Raji (cell line): ENCODE results near the gene PHC2.
A peak's percentile ranks its signal among the peaks of the same experiment; 100 is the strongest.

ENCODE experiments used
- POLR2A ChIP-seq: IDR thresholded peaks from 2 replicates; pipeline ENCODE4 v1.6.1; 2011; ENCODE audit warnings: low read depth, low read length, control low read depth; ENCODE audit not compliant: insufficient read depth

PHC2 gene

GRCh38 chr1:33430692-33431593, at the start of gene PHC2:
Gene PHC2, minus strand, starts transcription at chr1:33431095. Its CDS starts 55,556 bp downstream, at chr1:33375539.
- no peak for TF ChIP-seq POLR2A

GRCh38 chr1:33477451-33477850, 46.6 kb upstream of the PHC2 start:
- TF ChIP-seq POLR2A, result no peak

DNA sequence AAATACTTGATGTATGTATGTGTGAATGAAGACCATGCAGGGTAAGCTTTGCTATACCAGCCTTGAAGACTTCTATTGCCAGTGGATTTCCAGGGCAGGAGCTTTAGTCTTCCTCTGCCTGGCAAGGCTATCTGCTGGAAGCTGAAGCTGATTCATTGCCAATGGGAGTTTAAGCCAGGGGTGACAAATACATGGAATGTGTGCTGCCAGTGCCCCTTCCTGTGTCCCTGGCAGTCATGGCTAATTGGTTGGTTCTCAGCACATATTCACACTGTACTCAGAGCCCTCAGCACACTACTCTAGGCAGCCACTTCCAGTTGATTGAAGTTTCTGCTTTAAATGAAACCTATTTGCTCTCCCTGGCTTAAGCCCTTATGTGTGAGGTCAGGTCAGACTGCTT, 43.0 kb upstream of the PHC2 start:
- no peak for TF ChIP-seq POLR2A

GRCh38 chr1:33472269-33472980, 41.5 kb upstream of the PHC2 start, which contains the start of gene ZSCAN20:
Gene ZSCAN20, plus strand, starts transcription at chr1:33472645. Its CDS starts 6,644 bp downstream, at chr1:33479289.
- TF ChIP-seq POLR2A, result peak; percentile 58

GRCh38 chr1:33471416-33471815, 40.5 kb upstream of the PHC2 start:
- no peak for TF ChIP-seq POLR2A

DNA sequence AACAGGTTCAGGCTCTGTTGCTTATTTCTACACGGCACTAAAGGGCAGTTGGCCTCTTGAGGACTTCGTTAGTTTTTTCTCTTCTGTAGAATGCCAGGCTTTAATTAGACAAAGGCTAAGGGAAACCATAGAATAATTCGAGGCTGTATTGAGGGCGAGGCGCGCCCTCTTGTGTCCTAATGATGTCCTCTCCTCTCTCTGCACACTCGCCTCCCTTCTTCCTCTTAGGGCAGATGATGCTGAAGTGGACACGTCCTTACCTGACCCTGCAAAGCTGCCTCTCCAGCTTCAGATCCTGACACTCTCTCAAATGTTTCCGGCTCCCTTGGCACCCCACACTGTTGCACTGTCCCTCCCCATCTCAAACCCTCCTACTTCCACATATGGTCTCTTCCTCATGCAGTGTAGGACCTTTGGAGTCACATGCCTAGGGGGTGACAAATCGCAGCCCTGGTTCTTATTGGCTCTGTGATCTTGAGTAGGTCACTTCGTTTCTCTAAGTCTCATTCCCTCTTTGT, 39.7 kb upstream of the PHC2 start:
- no peak for TF ChIP-seq POLR2A

GRCh38 chr1:33469691-33470090, 38.8 kb upstream of the PHC2 start:
- no peak for TF ChIP-seq POLR2A

DNA sequence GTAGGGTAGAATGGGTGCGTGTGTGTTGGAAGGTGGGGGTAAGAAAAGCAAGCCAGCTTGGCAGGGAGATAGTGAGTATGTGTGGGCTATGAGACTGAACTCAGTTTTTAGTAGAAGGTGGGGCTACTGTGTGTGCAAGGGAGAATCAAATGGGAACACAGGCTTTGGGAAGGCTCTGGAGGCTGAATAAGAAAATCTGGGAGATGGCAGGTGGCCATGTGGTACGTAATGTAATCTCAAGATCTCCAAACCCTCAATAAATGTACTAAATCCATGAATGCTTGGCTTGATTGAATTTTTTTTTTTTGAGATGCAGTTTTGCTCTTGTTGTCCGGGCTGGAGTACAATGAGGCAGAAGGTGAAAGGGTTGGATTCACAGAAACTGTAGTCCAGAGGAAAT, 38.1 kb upstream of the PHC2 start:
- no peak for TF ChIP-seq POLR2A

DNA sequence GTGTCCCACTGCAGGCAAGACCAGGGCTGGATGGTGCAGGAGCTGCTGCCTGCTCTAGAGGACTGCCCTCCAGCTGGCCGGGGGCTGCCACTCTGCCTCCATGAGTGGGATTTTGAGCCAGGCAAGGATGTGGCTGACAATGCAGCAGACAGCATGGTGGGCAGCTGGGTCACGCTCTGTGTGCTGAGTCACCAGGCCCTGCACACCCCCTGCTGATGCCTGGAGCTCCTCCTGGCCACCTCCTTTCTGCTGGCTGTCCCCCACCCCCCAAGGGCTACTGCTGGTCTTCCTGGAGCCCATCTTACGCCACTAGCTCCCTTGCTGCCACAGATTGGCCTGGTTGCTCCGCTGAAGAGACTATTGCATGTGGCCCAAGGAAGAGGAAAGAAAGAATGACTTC, 37.6 kb upstream of the PHC2 start:
- TF ChIP-seq POLR2A, result no peak

GRCh38 chr1:33468011-33468410, 37.1 kb upstream of the PHC2 start:
- TF ChIP-seq POLR2A, result no peak

DNA sequence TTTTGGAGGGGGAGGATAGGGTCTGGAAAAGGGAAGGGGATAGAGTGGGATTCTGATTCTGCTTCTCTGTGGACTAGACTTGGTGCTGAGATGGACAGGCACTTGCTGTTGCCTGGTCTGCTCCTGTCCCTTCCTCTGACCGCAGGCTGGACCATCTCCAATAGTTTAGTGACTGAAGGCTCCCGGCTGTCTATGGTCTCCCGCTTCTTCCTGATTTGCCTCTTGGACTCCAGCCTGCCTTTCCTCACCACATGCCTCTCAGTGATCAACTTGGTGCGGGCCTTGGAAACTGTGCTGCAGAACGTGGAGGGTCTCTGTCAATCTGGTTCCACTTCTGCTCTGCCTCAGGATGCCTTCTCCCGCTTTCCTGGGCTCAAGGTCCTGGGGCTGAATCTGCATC, 35.3 kb upstream of the PHC2 start:
- no peak for TF ChIP-seq POLR2A

DNA sequence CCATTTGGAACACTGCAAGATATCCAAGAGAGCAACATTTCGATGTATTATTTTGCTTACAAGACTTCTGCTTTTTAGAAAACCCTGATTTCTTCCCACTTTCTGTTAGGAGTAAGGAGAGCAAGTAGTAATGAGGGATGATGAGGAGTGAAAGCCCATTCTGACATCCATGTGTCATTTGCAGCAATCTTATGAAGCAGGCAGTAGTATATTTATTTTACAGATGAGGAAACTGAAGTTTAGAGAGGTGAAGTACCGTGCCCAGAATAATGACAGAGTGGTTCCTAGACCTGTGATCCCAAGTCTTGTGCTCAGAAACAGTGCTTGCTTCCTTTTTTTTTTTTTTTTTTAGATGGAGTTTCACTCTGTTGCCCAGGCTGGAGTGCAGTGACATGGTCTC, 34.4 kb upstream of the PHC2 start:
- TF ChIP-seq POLR2A, result no peak

GRCh38 chr1:33464552-33464951, 33.7 kb upstream of the PHC2 start:
- no peak for TF ChIP-seq POLR2A

GRCh38 chr1:33462405-33463164, 31.7 kb upstream of the PHC2 start:
- no peak for TF ChIP-seq POLR2A
